GM19043 (cell line): ENCODE measurements around the gene LCE5A.
"Not testable (repeated sequence)": the region's sequence is repeated elsewhere in the genome, so short reads cannot be mapped to it uniquely, and the experiment has no call there.

Source experiments
- ATAC-seq: cut with Tn5 transposase; IDR thresholded peaks from one replicate; pipeline ENCODE4 v1.9.1; 2021; ENCODE audit warnings: low read depth; ENCODE audit not compliant: unreplicated experiment

Gene LCE5A

GRCh38 chr1:152515434-152515783, 4.8 kb downstream of the LCE5A start:
- ATAC-seq, result no peak

GRCh38 chr1:152516082-152516481, 5.5 kb downstream of the LCE5A start:
- ATAC-seq, result no peak

GRCh38 chr1:152517237-152517811, 6.7 kb downstream of the LCE5A start:
- no peak for ATAC-seq

GRCh38 chr1:152519851-152520250, 9.2 kb downstream of the LCE5A start:
- no peak for ATAC-seq

GRCh38 chr1:152520561-152521090, 10.0 kb downstream of the LCE5A start:
- ATAC-seq, result no peak

- no peak for ATAC-seq
These were observed 14.6 kb downstream of the LCE5A start for GRCh38 chr1:152525080-152525641.

GRCh38 chr1:152533327-152533938, 22.8 kb downstream of the LCE5A start:
- ATAC-seq, result no peak

GRCh38 chr1:152535774-152536173, 25.2 kb downstream of the LCE5A start:
- ATAC-seq, result no peak

- no peak for ATAC-seq
These were observed 26.9 kb downstream of the LCE5A start for GRCh38 chr1:152537496-152537895.

GRCh38 chr1:152539901-152540300, 29.3 kb downstream of the LCE5A start:
- no peak for ATAC-seq

- no peak for ATAC-seq
These were observed 33.2 kb downstream of the LCE5A start for GRCh38 chr1:152543820-152544219.

GRCh38 chr1:152546704-152547103, 36.1 kb downstream of the LCE5A start:
- ATAC-seq, result no peak

- ATAC-seq, result not testable (repeated sequence)
These were observed 37.8 kb downstream of the LCE5A start for GRCh38 chr1:152548358-152548757.
